Measurements from ENCODE around the gene ZNF597.
A peak's percentile ranks its signal among the peaks of the same experiment; 100 is the strongest.

ZNF597 gene

DNA sequence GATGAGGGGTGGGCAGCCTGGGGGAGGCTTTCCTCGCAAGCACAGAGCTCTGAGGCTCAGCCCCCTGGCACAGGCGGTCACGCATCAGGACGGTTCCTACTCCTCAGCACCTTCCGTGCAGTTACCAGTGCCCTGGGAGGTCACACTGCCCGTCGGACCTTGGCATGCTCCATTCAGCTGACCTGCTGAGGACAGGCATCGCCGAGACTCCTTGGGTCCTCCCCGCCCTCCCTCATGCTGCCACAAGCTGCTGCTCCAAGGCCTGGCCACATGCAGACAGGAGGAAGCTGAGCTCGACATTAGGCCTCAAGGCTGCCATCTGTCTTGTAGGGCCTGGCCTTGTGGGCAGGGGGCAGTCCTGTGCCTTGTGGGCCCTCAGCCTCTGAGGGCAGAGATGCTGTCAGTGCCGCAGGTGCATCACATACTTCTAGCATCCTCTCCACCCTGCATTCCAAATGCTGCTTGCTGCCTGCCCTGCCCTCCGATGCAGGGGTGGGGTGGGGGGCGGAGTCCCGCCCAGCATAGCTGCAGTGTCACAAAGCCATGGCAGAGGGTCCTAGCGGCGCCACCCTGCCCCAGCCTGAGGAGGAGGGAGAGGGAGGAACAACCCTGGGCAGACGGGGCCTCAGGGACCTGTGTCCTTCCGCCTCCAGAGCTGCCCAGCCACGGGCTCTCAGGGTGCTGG, 42.7 kb upstream of the ZNF597 start:
- DNase-seq (ENCODE audit: insufficient read length, low spot score) (no peak), FAIRE-seq (no peak)
- TF ChIP-seq CTCF (IDR thresholded peaks at IDR 0.05; ENCODE audit: insufficient read depth, missing control alignments), result no peak

DNA sequence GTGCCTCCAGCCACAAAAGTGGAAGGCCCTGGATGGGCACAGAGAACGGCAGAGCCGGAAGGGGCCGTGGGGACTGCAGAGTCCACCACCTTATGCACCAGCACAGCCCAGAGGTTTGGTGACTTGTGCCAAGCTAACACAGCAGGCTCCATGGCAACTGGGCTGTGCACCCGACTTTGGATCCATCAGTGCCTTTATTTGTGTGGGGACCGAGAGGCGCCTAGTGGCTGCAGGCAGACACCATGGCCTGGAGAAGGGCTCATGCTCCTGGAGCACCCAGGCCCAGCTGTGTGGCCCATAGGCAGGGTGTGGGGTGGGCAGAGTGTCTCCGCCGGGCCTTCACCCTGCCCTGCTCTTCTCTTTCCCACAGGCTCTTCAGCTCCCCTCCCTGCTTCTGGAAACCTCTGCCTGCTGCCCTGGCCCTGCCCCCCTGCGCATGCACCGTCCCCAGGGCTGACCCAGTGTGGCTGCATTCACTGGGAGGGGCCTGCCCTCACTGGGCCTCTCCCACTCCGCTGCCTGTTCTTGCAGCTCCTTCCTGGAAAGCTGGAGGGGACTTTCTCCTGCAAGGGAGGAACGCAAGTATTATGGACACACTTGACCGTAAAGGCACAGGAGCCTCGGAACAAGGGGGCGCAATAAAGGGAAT, 41.9 kb upstream of the ZNF597 start:
- DNase-seq (ENCODE audit: insufficient read length, low spot score) (no peak), FAIRE-seq (no peak)
- TF ChIP-seq CTCF (IDR thresholded peaks at IDR 0.05; ENCODE audit: insufficient read depth, missing control alignments), result no peak

GRCh38 chr16:3484318-3485096, 41.2 kb upstream of the ZNF597 start:
- FAIRE-seq (no peak), DNase-seq (ENCODE audit: insufficient read length, low spot score) (peak; percentile 81)
- no peak for TF ChIP-seq CTCF (IDR thresholded peaks at IDR 0.05; ENCODE audit: insufficient read depth, missing control alignments)

DNA sequence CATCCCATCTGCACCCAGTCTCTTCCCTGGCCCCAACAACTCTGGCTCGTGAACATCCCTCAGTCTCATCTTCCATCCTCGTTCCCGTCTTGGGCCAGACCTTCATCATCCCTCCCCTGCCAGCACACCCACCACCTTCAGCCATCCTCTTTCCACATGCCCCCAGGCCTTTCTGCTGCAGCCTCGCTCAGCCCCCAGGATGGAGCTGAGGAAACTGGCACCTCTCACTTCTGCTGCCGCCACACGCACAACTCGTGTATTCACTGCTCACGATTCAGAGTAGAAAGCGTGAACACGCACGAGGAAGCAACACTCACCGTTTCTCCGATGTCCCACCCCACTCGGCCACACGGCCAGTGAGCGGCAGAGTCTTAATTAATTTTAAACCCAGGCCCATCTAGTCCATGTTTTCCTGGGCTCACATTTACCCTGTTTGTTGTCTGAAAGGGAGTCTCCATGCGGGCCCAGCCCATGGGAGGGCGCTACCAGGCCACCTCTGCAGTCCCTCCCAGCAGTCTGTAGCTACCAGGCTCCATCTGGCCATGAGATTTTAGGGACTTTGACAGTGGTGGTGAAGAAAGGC, 39.4 kb upstream of the ZNF597 start:
- DNase-seq (ENCODE audit: insufficient read length, low spot score) (no peak), FAIRE-seq (no peak)
- no peak for TF ChIP-seq CTCF (IDR thresholded peaks at IDR 0.05; ENCODE audit: insufficient read depth, missing control alignments)

GRCh38 chr16:3481696-3482658, 38.7 kb upstream of the ZNF597 start:
- no peak for TF ChIP-seq CTCF (IDR thresholded peaks at IDR 0.05; ENCODE audit: insufficient read depth, missing control alignments)
- FAIRE-seq (no peak), DNase-seq (ENCODE audit: insufficient read length, low spot score) (no peak)

- TF ChIP-seq CTCF (IDR thresholded peaks at IDR 0.05; ENCODE audit: insufficient read depth, missing control alignments), result no peak
- no peak for FAIRE-seq
- no peak for DNase-seq (ENCODE audit: insufficient read length, low spot score)
Measured at GRCh38 chr16:3480901-3481695, 37.8 kb upstream of the ZNF597 start.
